K562 (cell line): ENCODE data around the gene TTLL12. TPM values are rescaled to one million over a fixed set of nuclear protein-coding genes. Genes with fewer than 3 reads are reported as not detected.
A peak's percentile ranks its signal among the peaks of the same experiment; 100 is the strongest.

Experiments
- PRDM10 ChIP-seq: fragments of 450-650 bp; IDR thresholded peaks from 2 replicates; pipeline ENCODE4 v1.6.1; 2018; ENCODE audit not compliant: partially characterized antibody
- RREB1 ChIP-seq: fragments of 250-450 bp; sonication (Bioruptor Pico); IDR thresholded peaks from 2 replicates; pipeline ENCODE4 v1.4.0; 2020
- SOX6 ChIP-seq: fragments of 450-650 bp; IDR thresholded peaks from 2 replicates; pipeline ENCODE4 v1.6.1; 2014; ENCODE audit warnings: mild to moderate bottlenecking
- TFAP4 ChIP-seq: sonication (generic); formaldehyde crosslinking; IDR thresholded peaks from 2 replicates; pipeline ENCODE4 v1.8.0; 2022; ENCODE audit warnings: missing genetic modification reagents, mild to moderate bottlenecking, moderate library complexity, borderline replicate concordance
- ZBTB49 ChIP-seq: sonication (generic); formaldehyde crosslinking; IDR thresholded peaks from 2 replicates; pipeline ENCODE4 v1.8.0; 2022; ENCODE audit warnings: missing genetic modification reagents, mild to moderate bottlenecking, borderline replicate concordance
- ZNF124 ChIP-seq: sonication (generic); formaldehyde crosslinking; IDR thresholded peaks from 2 replicates; pipeline ENCODE4 v1.8.1; 2022; ENCODE audit warnings: missing genetic modification reagents
- polyA plus RNA-seq, 8 experiments: library from polyadenylated mRNA; depleted of rRNA in 4 of 8; stranded (reverse) in 5 of 8; unstranded in 3 of 8; fragments of >200 nt; fragmentation: Nextera tagmentation in 2 of 8; fragmentation: Illumina TruSeq in 1 of 8; extraction: Ambion mirVana in 2 of 8; extraction: Trizol in 1 of 8; gene quantifications; 2 replicates each; pipeline versions ENCODE4 v1.2.1 to v1.2.3, GENCODE V29; 2011 to 2014; ENCODE audit warnings: inconsistent platforms in 1 of 8, missing spikeins in 1 of 8
- total RNA-seq, 7 experiments: library from RNA; depleted of rRNA in 6 of 7; stranded (reverse); fragments of >200 nt in 6 of 7; fragmentation: Illumina TruSeq in 2 of 7; extraction: Trizol in 2 of 7; gene quantifications; 2 replicates each; pipeline versions ENCODE4 v1.2.1 to v1.2.3, GENCODE V29; 2011 to 2021; ENCODE audit warnings: low replicate concordance in 1 of 7
- TF ChIP-seq, protein P1 (sequence below): fragments of 250-450 bp; sonication (Bioruptor Pico); IDR thresholded peaks from 2 replicates; pipeline ENCODE4 v1.8.0; 2022; ENCODE audit warnings: moderate library complexity, mild to moderate bottlenecking, inconsistent platforms
- TF ChIP-seq, protein P2 (sequence below), 2 experiments: IDR thresholded peaks; 2 replicates each; pipeline ENCODE4 v1.6.1; 2011; ENCODE audit warnings: borderline replicate concordance in 1 of 2, control low read depth in 1 of 2, low read depth in 1 of 2, low read length in 1 of 2, mild to moderate bottlenecking in 1 of 2, mixed read lengths in 1 of 2, moderate library complexity in 1 of 2; ENCODE audit not compliant: insufficient read depth in 1 of 2, insufficient read length in 1 of 2, poor library complexity in 1 of 2, severe bottlenecking in 1 of 2; ENCODE audit errors: extremely low read depth in 1 of 2

TTLL12 gene
- total and polyA plus RNA-seq, 9 of the 15 experiments (the other 6 are each of a cell fraction or from before 2014, with no cell fraction given), result 1.3 to 128 (median 43.0) TPM

DNA sequence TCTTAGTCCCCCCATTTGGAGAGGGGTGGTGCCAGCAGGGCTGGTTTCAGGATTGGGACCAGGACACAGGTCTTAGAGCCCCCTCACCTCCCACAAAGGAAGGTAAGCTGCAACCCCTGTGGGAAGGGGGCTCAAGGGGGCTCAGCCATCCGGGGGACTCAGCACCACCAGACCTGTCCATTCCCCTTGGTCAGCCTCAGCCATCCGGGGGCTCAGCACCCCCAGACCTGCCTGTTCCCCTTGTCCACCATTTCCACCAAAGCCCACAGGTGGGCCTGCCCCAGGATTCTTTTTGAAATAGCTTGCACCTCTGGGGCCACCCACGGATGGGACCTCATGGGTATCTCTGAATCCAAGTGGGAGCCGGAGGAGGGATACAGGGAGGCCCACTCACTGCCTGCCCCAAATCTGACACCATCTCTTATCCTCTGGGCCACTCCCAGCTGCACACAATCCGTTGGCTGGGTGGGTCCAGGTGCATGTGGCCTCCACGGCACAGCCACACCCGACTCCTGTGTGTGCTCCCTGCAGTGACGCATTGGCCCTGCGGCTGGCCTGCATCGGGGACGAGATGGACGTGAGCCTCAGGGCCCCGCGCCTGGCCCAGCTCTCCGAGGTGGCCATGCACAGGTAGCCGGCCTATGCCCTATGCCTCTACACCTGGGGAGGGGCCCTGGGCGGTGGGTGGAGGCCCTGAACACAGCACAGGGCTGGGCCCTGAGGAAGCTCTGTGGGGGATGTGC, 59.6 kb downstream of the TTLL12 start (continued):
- TF ChIP-seq PRDM10 (no peak), TFAP4 (CRISPR knock-in tag) (0 out of 2 replicates have a peak, but pooled peaks have one; percentile 11), ZBTB49 (no peak), RREB1 (CRISPR knock-in tag) (no peak), SOX6 (no peak), ZNF124 (CRISPR knock-in tag) (no peak)
- TF ChIP-seq, protein P1, sequence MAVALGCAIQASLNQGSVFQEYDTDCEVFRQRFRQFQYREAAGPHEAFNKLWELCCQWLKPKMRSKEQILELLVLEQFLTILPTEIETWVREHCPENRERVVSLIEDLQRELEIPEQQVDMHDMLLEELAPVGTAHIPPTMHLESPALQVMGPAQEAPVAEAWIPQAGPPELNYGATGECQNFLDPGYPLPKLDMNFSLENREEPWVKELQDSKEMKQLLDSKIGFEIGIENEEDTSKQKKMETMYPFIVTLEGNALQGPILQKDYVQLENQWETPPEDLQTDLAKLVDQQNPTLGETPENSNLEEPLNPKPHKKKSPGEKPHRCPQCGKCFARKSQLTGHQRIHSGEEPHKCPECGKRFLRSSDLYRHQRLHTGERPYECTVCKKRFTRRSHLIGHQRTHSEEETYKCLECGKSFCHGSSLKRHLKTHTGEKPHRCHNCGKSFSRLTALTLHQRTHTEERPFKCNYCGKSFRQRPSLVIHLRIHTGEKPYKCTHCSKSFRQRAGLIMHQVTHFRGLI (CRISPR knock-in tag), result no peak
- TF ChIP-seq, protein P2, sequence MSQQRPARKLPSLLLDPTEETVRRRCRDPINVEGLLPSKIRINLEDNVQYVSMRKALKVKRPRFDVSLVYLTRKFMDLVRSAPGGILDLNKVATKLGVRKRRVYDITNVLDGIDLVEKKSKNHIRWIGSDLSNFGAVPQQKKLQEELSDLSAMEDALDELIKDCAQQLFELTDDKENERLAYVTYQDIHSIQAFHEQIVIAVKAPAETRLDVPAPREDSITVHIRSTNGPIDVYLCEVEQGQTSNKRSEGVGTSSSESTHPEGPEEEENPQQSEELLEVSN (IDR thresholded peaks at IDR 0.05; ENCODE audit: borderline replicate concordance in 1 of 2, extremely low read depth in 1 of 2, insufficient read depth in 1 of 2, insufficient read length in 1 of 2, low read depth in 1 of 2, low read length in 1 of 2, poor library complexity in 1 of 2, severe bottlenecking in 1 of 2), result peak in 1 of 2 experiments; percentile 9
